GM19467 (cell line): ENCODE measurements around the gene EPHB1.

Experiments
- ATAC-seq: cut with Tn5 transposase; IDR thresholded peaks from one replicate; pipeline ENCODE4 v1.9.1; 2021; ENCODE audit warnings: mild to moderate bottlenecking, moderate library complexity; ENCODE audit not compliant: unreplicated experiment

The EPHB1 gene

GRCh38 chr3:134877788-134878187, 82.7 kb downstream of the EPHB1 start:
- ATAC-seq: no peak

GRCh38 chr3:134879990-134880389, 84.9 kb downstream of the EPHB1 start:
- ATAC-seq: no peak

GRCh38 chr3:134880431-134880830, 85.4 kb downstream of the EPHB1 start:
- no peak for ATAC-seq

DNA sequence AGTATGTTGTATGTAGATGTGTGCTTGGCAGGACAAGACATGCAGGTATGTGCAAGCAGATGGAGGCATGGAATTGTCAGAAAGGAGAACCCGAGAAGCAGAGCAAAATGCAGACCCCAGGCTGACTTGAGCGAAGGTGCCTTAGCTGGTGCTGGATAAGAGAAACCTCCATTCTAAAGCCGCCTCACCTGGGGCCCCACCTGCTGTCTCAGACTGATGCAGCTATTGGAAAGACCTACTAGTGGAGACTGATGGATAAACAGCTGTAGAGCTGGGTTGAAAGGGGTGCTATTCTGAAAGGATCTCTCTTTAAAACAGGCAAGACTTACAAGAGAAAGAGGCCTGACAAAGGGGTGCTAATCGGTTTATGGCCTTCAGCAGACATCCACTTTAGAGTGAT, 86.2 kb downstream of the EPHB1 start:
- ATAC-seq: no peak

DNA sequence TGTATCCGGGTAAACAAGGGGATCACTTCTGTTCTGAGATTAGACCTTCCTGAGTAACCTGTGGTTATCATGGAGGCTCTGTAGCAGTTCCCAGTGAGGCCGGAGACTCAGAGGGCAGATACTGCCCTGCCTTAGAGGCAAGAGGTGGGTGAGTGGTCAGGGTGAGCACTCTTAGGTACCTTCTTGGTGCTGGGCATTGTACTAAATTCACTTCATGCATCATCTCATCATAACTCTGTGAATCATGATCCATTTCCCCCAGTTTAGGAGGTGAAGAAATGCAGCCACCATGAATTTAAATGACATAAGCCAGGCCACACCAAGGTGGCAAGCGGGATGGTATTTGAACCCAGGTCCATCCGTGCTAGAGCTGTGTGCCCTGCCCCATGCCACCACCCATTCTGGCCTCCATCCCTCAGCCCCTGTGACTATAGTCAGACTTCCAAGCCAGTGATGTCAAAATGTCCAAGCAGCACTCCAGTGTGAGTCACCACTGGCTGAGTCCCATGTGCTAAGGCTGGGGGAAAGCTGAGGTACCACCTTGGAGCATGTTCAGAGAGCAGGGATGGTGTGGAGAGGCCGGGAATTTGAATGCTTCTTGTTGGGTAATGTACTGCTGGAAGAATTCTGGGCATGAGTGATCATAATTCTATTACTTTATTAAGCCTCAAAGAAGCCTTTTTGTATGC, 88.8 kb downstream of the EPHB1 start:
- ATAC-seq: no peak

- ATAC-seq: peak; percentile 90
These were observed 91.0 kb downstream of the EPHB1 start for GRCh38 chr3:134885877-134886621.

GRCh38 chr3:134886991-134887390, 91.9 kb downstream of the EPHB1 start:
- ATAC-seq: no peak

DNA sequence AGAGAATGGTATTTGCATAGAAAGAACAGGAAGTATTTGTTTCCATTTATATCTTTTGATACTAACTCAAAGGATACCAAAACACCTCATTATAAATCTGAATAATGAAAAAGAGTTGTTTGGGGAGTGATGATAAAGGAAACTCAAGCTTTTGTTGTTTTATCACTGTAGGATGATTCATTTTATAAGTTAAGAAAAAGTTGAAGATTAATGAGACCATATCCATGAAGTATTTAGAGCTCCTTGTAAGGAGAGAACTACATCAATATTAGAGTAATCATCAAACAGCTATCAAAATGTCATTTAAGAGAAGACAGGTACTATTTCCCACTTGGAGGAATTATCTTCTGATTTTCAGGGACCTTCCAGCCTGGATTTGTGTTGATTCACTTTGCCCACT, 92.5 kb downstream of the EPHB1 start:
- no peak for ATAC-seq

DNA sequence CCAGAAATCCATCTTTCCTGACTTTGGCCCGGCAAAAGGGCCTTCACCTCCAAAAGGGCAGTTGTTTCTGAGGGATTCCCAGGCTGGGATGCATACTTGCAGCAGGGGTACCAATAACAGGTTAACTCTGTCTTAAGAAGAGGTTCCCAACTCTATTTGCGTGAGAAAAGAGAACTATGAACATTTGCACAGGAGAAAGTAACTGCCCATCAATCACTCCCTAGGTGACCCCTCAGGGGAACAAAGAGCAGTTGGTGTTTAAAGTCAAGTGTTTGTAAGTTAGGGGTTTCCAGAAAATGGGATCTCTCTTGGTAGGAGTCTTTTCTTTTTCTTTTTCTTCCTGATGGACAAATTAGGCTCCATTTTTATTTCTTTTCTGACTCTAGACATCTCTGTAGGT, 97.3 kb downstream of the EPHB1 start:
- ATAC-seq: no peak

- ATAC-seq: no peak
These were observed 97.7 kb downstream of the EPHB1 start for GRCh38 chr3:134892761-134893160.

- no peak for ATAC-seq
These were observed 99.5 kb downstream of the EPHB1 start for GRCh38 chr3:134894533-134894932.

GRCh38 chr3:134895181-134895580, 100.1 kb downstream of the EPHB1 start:
- no peak for ATAC-seq

- ATAC-seq: no peak
These were observed 101.1 kb downstream of the EPHB1 start for GRCh38 chr3:134896141-134896540.

GRCh38 chr3:134896696-134897095, 101.6 kb downstream of the EPHB1 start:
- ATAC-seq: no peak

- no peak for ATAC-seq
These were observed 102.5 kb downstream of the EPHB1 start for GRCh38 chr3:134897391-134898141.

DNA sequence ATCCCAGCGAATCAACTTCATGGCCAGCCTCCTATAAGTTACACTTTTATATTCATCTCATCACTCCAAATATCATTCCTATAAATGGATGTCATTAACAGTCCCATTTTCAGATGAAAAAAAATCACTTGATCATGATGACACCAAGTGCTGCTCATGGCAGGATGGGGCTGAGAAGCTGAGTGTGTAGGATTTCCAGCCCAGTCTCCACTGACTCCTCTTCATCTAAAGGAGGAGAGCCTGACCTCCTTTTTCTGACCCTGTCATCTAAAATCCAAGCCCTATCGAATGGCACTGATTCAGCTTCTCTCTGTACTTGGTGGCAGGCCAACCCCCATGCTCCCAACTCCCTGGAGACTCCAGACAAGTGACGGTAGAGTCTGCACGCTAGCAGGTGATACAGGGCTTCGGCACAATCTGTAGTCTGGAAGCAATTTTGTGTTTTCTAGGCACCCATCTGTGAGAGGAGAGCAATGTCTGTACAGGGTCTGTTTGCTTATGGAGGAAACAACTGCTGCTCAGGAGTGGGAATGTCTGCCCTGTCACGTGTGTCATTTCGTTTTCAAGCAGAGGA, 103.2 kb downstream of the EPHB1 start:
- ATAC-seq: no peak

GRCh38 chr3:134899786-134900185, 104.7 kb downstream of the EPHB1 start:
- no peak for ATAC-seq

- ATAC-seq: no peak
These were observed 105.4 kb downstream of the EPHB1 start for GRCh38 chr3:134900482-134900881.

DNA sequence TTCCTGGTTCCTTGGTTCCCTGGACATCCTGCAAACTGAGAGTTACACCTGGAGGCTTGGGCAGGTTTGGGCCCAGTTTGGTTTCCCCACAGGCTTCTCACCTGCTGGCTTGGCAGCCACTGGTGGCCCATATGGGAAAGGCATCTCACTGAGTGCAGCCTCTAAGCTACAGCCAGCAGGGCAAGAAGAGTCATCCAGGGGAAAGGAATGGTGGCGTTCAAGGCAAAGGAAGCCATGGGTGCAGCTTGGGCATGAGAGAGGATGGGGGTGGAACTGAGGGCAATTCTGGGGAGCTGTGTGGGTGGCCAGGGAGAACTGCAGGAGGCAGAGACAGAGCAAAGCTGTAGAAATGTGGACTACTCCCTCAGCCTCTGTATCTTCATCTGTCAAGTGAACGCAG, 106.4 kb downstream of the EPHB1 start:
- no peak for ATAC-seq

DNA sequence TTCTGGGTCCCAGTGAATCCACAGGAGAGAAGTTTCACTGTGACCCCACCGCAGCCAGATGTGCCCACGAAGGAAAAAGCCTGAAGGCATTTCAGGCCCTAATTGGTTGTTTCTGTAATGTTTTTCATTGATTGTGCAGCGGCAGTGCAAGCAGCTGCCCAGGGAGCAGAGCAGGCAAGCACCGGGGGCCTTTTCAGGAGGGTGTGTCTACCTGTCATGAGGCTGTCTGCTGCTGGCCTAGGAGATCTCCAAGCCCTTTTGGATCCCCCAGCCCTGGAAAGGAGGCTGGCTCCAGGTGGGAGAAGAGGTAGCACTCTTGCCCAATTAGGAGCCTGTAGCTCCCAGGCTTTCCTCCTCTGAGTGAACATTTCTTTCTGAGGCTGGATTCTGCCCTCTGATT, 108.8 kb downstream of the EPHB1 start:
- peak; percentile 23 for ATAC-seq

DNA sequence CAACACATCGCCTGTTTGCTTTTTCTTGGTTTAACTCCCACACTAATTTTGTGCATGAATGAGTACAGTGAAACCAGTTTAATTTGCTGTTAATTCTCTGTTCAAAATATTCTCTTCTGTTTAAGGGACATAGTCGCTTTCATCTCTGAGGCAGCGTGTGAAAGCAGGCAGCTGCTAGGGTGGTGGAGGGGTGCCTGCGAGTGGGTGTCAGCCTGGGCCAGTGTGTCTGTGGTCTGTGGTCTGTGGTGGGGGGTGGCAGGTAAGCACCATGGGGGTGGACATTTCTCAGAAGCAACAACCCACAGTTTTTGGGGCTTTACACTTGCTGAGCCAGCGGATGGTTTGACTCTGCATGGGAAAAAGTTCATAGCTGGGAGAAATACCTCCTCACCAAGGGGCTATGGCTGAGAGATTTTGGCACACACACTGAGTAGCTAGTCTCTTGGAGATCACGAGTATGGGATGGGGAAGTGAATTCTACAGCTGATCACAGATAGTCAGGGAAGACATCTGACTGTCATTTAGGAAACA, 109.2 kb downstream of the EPHB1 start:
- peak; percentile 85 for ATAC-seq
